Fibroblast of skin of right quadriceps (primary cell): ENCODE results near the gene HMGB1.
A peak's percentile ranks its signal among the peaks of the same experiment; 100 is the strongest.
"Not testable (repeated sequence)": the region's sequence is repeated elsewhere in the genome, so short reads cannot be mapped to it uniquely, and the experiment has no call there.

Source experiments
- DNase-seq: peaks from one replicate; pipeline ENCODE4 v3.0.0-alpha.2; 2013

Gene HMGB1

GRCh38 chr13:30465343-30465592, 468 bp downstream of the HMGB1 start:
- no peak for DNase-seq

- DNase-seq: peak; percentile 90
These were observed 1.0 kb downstream of the HMGB1 start for GRCh38 chr13:30464496-30465342.

GRCh38 chr13:30463787-30464495, 1.8 kb downstream of the HMGB1 start:
- peak; percentile 65 for DNase-seq

- DNase-seq: peak; percentile 46
These were observed 4.3 kb downstream of the HMGB1 start for GRCh38 chr13:30461279-30462066.

GRCh38 chr13:30457306-30457891, 8.3 kb downstream of the HMGB1 start:
- no peak for DNase-seq

GRCh38 chr13:30456290-30456689, 9.4 kb downstream of the HMGB1 start:
- no peak for DNase-seq

GRCh38 chr13:30454991-30455390, 10.7 kb downstream of the HMGB1 start:
- no peak for DNase-seq

- DNase-seq: no peak
These were observed 12.0 kb downstream of the HMGB1 start for GRCh38 chr13:30453727-30454126.

GRCh38 chr13:30451476-30451875, 14.3 kb downstream of the HMGB1 start:
- not testable (repeated sequence) for DNase-seq

- DNase-seq: no peak
These were observed 15.7 kb downstream of the HMGB1 start for GRCh38 chr13:30450066-30450465.

GRCh38 chr13:30448441-30448840, 17.3 kb downstream of the HMGB1 start:
- no peak for DNase-seq

- no peak for DNase-seq
These were observed 19.6 kb downstream of the HMGB1 start for GRCh38 chr13:30446126-30446500.

- DNase-seq: no peak
These were observed 21.8 kb downstream of the HMGB1 start for GRCh38 chr13:30443957-30444404.

GRCh38 chr13:30443491-30443890, 22.2 kb downstream of the HMGB1 start:
- DNase-seq: not testable (repeated sequence)

GRCh38 chr13:30442926-30443325, 22.8 kb downstream of the HMGB1 start:
- DNase-seq: no peak

- DNase-seq: no peak
These were observed 24.6 kb downstream of the HMGB1 start for GRCh38 chr13:30440910-30441703.

GRCh38 chr13:30438286-30438685, 27.4 kb downstream of the HMGB1 start:
- no peak for DNase-seq

GRCh38 chr13:30437177-30437576, 28.6 kb downstream of the HMGB1 start:
- DNase-seq: no peak

- DNase-seq: no peak
These were observed 29.8 kb downstream of the HMGB1 start for GRCh38 chr13:30435911-30436451.

- no peak for DNase-seq
These were observed 34.3 kb downstream of the HMGB1 start for GRCh38 chr13:30431269-30431940.
